HepG2 (cell line): ENCODE data around the gene RAB5A.

Experiments
- CTCF ChIP-seq: sonication (generic); formaldehyde crosslinking; IDR thresholded peaks from 2 replicates; pipeline ENCODE4 v1.5.0; 2020; ENCODE audit warnings: mild to moderate bottlenecking, missing genetic modification reagents, moderate library complexity
- KDM3A ChIP-seq: IDR thresholded peaks from 2 replicates; pipeline ENCODE4 v1.6.1; 2018; ENCODE audit warnings: low read depth, missing compliant biosample characterization
- MLX ChIP-seq: IDR thresholded peaks from 2 replicates; pipeline ENCODE4 v1.6.1; 2016
- SP5 ChIP-seq: IDR thresholded peaks from 2 replicates; pipeline ENCODE4 v1.6.1; 2016; ENCODE audit warnings: low read depth, borderline replicate concordance
- TBX3 ChIP-seq: fragments of 450-650 bp; IDR thresholded peaks from 2 replicates; pipeline ENCODE4 v1.6.1; 2017; ENCODE audit warnings: antibody characterized with exemption, mild to moderate bottlenecking, inconsistent platforms, borderline replicate concordance
- ZNF570 ChIP-seq: sonication (generic); formaldehyde crosslinking; IDR thresholded peaks from 2 replicates; pipeline ENCODE4 v1.4.0; 2020; ENCODE audit warnings: mild to moderate bottlenecking, missing genetic modification reagents, borderline replicate concordance
- TF ChIP-seq, protein P1 (sequence below): sonication (generic); formaldehyde crosslinking; IDR thresholded peaks from 2 replicates; pipeline ENCODE4 v1.4.0; 2020; ENCODE audit warnings: mild to moderate bottlenecking, missing genetic modification reagents

DNA sequence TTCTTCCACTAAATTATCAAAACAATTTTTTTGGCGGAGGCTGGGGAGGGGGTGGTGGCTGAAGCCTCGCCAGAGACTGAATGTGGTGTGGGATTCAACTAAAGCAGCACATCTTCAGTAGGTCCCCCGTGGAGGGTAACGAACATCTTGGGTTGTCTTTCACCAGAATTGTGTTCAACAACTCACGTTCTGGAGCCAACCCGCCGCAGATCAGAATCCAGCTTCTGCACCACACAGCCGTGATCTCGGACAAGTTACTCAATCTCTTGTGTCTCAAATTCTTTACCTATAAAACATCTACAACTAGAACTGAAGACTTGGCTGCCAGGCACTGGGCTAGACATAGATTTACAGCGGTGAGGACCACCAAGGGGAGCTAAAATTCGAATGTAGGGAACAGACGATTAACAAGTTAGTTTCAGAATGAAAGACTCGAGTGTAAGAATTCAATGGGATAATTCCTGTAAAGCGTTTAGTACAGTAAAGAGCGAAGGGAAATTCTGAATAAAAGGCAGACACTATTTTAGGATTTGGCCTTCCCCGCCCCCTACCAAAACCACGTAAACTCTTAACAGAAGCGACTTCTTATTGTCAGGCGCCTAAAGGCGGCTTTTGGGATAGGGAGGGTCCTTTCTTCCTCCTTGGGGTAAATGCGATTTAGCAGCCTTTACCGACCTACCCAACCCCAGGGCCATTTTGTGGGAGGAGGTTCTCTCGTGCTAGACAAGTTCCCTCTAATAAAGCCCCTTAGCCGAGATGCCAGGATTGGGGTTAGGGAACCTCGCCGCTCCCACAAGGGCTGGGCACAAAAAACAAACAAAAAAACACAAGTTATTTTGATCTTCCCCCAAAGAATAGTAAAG lies 697 bp upstream of the RAB5A start:
- TF ChIP-seq CTCF (CRISPR knock-in tag) (no peak), KDM3A (CRISPR knock-in tag) (no peak), MLX (CRISPR knock-in tag) (no peak), ZNF570 (no peak), TBX3 (no peak), SP5 (CRISPR knock-in tag) (no peak)
- TF ChIP-seq, protein P1, sequence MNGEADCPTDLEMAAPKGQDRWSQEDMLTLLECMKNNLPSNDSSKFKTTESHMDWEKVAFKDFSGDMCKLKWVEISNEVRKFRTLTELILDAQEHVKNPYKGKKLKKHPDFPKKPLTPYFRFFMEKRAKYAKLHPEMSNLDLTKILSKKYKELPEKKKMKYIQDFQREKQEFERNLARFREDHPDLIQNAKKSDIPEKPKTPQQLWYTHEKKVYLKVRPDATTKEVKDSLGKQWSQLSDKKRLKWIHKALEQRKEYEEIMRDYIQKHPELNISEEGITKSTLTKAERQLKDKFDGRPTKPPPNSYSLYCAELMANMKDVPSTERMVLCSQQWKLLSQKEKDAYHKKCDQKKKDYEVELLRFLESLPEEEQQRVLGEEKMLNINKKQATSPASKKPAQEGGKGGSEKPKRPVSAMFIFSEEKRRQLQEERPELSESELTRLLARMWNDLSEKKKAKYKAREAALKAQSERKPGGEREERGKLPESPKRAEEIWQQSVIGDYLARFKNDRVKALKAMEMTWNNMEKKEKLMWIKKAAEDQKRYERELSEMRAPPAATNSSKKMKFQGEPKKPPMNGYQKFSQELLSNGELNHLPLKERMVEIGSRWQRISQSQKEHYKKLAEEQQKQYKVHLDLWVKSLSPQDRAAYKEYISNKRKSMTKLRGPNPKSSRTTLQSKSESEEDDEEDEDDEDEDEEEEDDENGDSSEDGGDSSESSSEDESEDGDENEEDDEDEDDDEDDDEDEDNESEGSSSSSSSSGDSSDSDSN (CRISPR knock-in tag) = no peak
